ENCODE results near the gene CAMK2B. TPM values are rescaled to one million over a fixed set of nuclear protein-coding genes. Genes with fewer than 3 reads are reported as not detected.

CAMK2B gene
- total and polyA plus RNA-seq, 2 of the 13 experiments (the other 11 are each of a cell fraction or from before 2014, with no cell fraction given) = 0.27 to 0.48 TPM

DNA sequence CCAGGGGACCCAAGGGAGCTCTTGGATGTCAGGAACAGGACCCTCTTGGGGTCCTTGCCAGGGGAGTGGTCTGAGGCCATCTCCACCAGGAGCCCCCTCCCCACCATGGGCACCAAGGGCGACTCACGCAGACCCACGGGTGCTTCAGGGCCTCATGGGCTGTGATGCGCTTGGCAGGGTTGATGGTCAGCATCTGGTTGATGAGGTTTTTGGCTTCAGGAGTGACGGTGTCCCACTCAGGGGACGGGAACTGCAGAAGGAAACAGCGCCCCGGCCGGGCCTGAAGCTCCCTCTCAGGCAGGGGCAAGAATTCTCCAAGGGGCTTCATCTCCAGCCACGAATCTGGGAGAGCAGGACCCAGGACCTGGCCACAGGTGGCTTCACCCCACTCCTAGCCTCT is 83.3 kb downstream of the CAMK2B start:
- H3K36me3 ChIP-seq (replicated peaks in 1 of 2; ENCODE audit: control insufficient read depth in 1 of 2, insufficient read depth in 2 of 2, low read length in 2 of 2) = no peaks in the 10 kb centered on the region
- no TSS peak for BruUV-seq (replicated peaks)
- DNase-seq (ENCODE audit: low spot score) (no peak), ATAC-seq (no peak), FAIRE-seq (no peak)
- POLR2A ChIA-PET = interaction anchor here (1.6 kb wide), 1 partner anchor 320 kb away, joined by 4 read pairs; no protein-coding TSS in a partner anchor
- peaks cover 21 to 59% of the 10 kb centered on the region in 2 experiments for H3K27me3 ChIP-seq (ENCODE audit: control insufficient read depth in 1 of 2, insufficient read depth in 2 of 2, low read length in 2 of 2)
- intact Hi-C loops (cut with micrococcal nuclease; ENCODE audit: unreplicated experiment) = no loop called here
- H3K4me2 ChIP-seq (ENCODE audit: low read depth, low read length) = no peak overlapping the region
- H4K20me1 ChIP-seq (ENCODE audit: insufficient read depth, low read length) = no peaks in the 10 kb centered on the region
- H3K27ac ChIP-seq (ENCODE audit: extremely low read length, insufficient read depth, low read length) = no peak overlapping the region
- H3K79me2 ChIP-seq (ENCODE audit: insufficient read depth, low read length) = no peaks in the 10 kb centered on the region
- in situ Hi-C loops (cut with HindIII; ENCODE audit: extremely low pct_ligation_motif_present, low pct_unique_long_range_greater_than_20kb) = loop anchor here (5.0 kb wide), 1 partner anchor 235 kb away; no protein-coding TSS in a partner anchor
- 44% methylated on average over 9 of the region's 10 CpGs for WGBS (ENCODE audit: low lambda C conversion rate)
- H3K9me3 ChIP-seq (ENCODE audit: low read length) = no peaks in the 10 kb centered on the region
- no peak overlapping the region for H2AFZ ChIP-seq (ENCODE audit: low read length)
- H3K4me1 ChIP-seq (ENCODE audit: insufficient read depth, low read length) = no peaks in the 10 kb centered on the region
- CTCF ChIA-PET (ENCODE audit: low intra/inter-chr PET ratio, low total read pairs) = interaction anchor here (2.1 kb wide), 1 partner anchor 323 kb away, joined by 8 read pairs; no protein-coding TSS in a partner anchor
- no peak overlapping the region for H3K9ac ChIP-seq (ENCODE audit: insufficient read depth, low read depth, low read length)
- TF ChIP-seq, protein P1, sequence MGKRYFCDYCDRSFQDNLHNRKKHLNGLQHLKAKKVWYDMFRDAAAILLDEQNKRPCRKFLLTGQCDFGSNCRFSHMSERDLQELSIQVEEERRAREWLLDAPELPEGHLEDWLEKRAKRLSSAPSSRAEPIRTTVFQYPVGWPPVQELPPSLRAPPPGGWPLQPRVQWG (CRISPR knock-in tag; IDR thresholded peaks at IDR 0.05; ENCODE audit: borderline replicate concordance, low read depth) = no peak
- TF ChIP-seq ZNF788 (CRISPR knock-in tag; IDR thresholded peaks at IDR 0.05; ENCODE audit: borderline replicate concordance) (no peak), ZKSCAN5 (CRISPR knock-in tag; IDR thresholded peaks at IDR 0.05) (no peak), ZNF33A (CRISPR knock-in tag; IDR thresholded peaks at IDR 0.05; ENCODE audit: borderline replicate concordance) (no peak), NR2F2 (IDR thresholded peaks at IDR 0.05; ENCODE audit: borderline replicate concordance, low read depth) (no peak)
- TF ChIP-seq, protein P2, sequence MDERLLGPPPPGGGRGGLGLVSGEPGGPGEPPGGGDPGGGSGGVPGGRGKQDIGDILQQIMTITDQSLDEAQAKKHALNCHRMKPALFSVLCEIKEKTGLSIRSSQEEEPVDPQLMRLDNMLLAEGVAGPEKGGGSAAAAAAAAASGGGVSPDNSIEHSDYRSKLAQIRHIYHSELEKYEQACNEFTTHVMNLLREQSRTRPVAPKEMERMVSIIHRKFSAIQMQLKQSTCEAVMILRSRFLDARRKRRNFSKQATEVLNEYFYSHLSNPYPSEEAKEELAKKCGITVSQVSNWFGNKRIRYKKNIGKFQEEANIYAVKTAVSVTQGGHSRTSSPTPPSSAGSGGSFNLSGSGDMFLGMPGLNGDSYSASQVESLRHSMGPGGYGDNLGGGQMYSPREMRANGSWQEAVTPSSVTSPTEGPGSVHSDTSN (CRISPR knock-in tag; IDR thresholded peaks at IDR 0.05) = no peak
- TF ChIP-seq, protein P3, sequence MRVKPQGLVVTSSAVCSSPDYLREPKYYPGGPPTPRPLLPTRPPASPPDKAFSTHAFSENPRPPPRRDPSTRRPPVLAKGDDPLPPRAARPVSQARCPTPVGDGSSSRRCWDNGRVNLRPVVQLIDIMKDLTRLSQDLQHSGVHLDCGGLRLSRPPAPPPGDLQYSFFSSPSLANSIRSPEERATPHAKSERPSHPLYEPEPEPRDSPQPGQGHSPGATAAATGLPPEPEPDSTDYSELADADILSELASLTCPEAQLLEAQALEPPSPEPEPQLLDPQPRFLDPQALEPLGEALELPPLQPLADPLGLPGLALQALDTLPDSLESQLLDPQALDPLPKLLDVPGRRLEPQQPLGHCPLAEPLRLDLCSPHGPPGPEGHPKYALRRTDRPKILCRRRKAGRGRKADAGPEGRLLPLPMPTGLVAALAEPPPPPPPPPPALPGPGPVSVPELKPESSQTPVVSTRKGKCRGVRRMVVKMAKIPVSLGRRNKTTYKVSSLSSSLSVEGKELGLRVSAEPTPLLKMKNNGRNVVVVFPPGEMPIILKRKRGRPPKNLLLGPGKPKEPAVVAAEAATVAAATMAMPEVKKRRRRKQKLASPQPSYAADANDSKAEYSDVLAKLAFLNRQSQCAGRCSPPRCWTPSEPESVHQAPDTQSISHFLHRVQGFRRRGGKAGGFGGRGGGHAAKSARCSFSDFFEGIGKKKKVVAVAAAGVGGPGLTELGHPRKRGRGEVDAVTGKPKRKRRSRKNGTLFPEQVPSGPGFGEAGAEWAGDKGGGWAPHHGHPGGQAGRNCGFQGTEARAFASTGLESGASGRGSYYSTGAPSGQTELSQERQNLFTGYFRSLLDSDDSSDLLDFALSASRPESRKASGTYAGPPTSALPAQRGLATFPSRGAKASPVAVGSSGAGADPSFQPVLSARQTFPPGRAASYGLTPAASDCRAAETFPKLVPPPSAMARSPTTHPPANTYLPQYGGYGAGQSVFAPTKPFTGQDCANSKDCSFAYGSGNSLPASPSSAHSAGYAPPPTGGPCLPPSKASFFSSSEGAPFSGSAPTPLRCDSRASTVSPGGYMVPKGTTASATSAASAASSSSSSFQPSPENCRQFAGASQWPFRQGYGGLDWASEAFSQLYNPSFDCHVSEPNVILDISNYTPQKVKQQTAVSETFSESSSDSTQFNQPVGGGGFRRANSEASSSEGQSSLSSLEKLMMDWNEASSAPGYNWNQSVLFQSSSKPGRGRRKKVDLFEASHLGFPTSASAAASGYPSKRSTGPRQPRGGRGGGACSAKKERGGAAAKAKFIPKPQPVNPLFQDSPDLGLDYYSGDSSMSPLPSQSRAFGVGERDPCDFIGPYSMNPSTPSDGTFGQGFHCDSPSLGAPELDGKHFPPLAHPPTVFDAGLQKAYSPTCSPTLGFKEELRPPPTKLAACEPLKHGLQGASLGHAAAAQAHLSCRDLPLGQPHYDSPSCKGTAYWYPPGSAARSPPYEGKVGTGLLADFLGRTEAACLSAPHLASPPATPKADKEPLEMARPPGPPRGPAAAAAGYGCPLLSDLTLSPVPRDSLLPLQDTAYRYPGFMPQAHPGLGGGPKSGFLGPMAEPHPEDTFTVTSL (CRISPR knock-in tag; IDR thresholded peaks at IDR 0.05; ENCODE audit: borderline replicate concordance) = no peak
- no peak overlapping the region for H3K4me3 ChIP-seq (replicated peaks in 1 of 3; ENCODE audit: insufficient read depth in 1 of 3, low read depth in 2 of 3, low read length in 3 of 3)
